GM18517 (cell line): ENCODE measurements around the gene CPA3.

Source experiments
- ATAC-seq: cut with Tn5 transposase; IDR thresholded peaks from one replicate; pipeline ENCODE4 v1.9.1; 2021; ENCODE audit warnings: mild to moderate bottlenecking, moderate library complexity; ENCODE audit not compliant: unreplicated experiment

Gene CPA3, protein sequence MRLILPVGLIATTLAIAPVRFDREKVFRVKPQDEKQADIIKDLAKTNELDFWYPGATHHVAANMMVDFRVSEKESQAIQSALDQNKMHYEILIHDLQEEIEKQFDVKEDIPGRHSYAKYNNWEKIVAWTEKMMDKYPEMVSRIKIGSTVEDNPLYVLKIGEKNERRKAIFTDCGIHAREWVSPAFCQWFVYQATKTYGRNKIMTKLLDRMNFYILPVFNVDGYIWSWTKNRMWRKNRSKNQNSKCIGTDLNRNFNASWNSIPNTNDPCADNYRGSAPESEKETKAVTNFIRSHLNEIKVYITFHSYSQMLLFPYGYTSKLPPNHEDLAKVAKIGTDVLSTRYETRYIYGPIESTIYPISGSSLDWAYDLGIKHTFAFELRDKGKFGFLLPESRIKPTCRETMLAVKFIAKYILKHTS

DNA sequence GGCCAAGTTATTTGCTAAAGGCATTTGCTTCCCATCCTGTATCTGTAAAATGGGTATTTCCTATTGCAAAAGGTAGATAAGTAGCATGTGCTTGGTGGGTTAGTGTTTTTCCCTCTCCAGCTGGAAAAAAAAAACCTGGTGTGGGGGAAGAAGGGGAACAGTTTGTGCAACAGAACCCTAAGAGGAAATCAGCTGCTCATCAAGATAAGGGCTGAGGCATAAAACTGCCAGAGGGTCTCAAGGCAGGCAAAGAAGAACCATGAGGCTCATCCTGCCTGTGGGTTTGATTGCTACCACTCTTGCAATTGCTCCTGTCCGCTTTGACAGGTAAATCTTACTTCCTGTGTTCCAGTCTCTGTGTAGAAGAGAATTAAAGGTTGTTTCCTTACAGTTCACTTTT is at the start of gene CPA3:
CPA3 (plus strand) TSS at position 248 of the 400 bp plus-strand sequence; CDS start at position 260, 12 bp downstream.
- no peak for ATAC-seq

DNA sequence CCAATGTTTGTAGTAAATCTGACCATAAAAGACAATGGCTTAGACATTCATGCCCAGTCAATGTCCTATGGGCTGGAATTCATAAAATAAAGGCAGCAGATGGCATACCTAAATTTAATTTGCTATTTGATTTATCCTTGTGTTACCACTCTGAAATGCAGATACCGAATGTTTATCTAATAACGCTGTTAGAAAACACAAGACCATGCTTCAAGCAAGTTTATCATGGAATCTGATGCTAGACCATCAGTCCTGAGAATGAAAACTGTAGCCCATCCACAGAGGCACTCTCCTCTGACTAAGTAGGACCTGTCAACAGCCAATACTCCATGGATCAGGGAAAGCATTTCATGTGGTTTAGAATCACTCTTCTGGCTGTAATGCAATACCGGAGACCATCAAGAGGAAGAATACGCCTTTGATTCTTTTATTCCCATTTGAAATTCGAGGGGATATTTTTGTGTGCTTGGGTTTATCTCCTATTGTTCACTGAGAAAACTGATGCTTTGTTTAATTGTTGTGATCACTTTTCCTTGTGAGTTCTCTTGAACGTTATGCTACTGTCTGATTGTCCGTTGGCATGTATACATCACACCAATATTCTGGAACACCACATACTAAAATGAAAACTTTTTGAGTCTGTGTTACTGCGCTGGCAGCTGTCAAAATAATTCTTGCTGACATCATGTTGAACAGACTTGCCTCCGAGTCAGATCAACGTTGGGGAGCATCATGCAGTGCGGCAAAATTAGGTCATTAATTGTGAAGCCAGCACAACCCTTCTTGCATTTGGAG is 49.6 kb upstream of the CPA3 start:
- ATAC-seq: no peak

DNA sequence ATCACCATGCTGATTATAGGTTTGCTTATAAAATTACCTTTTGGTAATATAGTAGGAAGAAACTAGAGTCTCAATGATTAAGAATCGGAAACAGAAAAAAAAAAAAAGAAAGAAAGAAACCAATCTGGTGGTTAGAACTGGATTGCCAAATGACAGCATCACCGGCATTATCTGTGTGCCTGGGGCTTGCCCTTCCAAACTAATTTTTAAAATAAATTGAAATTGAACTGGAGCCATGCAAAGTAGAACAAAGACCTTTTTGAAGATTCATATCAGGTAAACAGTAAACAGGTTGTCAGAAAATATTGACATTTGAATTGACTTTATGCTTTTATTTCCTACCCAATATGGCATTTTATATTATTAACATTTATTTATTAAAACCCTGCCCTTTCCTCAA is 48.7 kb upstream of the CPA3 start:
- ATAC-seq: no peak

DNA sequence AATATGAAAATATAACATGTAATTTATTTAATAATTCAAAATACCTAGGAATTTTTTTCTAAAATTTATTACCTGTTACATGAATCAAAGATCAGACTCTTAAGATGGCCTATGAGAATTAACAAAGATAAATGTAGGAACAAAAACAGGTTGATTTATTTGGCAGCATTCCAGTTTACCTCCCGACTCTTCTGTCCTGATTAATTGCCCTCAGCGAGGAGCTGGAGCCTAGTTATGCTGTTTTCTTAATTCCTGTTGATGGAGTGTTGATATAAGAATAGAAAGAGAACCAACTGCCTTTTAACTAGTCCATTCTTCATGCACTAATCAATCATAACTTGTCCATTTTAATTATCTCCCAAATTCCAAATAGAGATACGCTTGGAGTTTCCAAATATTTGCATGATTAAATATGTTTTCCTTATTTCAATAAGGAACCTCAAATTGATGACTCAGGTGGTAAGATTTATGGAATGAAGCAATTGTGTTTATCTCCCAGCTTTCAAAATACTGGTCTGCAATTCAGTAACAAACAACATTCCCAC is 48.0 kb upstream of the CPA3 start:
- ATAC-seq: no peak

DNA sequence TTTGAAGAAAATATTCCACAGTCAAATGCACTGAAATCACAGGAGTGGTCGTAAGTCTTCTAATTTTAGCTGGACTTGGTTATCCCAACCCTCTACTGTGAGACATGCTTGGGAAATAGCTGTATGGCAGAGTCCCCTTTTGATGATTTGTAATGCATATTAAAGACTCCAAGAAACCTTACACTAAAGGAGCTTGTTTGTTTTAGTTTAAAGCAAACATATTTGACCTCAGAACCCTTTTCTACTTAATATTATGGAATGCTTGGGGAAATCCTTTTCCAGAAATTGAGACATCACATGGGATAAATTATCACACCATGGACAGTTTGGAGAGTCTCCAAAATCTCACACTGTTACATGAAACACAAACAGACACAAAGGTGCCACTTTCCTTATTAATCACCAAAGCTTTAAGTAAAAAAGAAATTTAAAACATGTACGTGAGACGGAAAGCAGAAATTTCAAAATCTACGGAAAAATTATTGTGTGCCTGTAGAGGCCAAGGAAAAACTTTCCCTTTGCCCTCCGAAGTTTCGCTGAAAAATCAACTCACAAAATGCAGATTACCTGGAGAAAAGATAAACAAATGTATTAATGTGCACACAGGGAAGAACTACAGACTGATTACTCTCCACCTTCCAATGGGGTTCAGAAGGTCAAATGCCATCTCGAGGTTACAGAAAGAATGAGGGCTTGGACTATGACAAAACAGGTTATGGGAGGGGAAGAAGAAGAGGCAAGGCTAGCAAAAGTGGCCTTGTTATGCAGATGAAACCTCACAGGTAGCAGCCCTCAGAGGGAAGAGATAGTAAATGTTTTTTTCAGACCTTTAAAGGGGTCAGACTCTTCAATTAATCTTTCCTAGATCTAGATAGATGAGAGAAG is 44.5 kb upstream of the CPA3 start:
- no peak for ATAC-seq

DNA sequence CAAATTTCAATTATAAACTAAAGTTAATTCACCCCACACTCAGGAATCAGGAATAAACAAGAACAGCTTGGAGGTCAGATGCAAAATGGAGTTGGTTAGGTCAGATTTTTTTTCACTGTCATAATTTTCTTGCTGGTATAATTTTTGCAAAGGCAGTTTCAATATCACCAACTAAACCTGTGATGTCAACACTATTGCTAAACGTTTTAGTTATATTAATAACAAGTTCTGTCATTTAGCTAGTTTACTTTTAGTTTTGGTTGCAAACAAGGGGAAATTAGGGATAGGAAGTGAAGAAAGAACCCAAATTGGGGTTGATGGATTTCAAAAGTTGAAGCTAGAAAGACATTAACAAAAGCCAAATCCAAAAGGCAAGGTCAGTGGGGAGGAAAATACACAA is 42.1 kb upstream of the CPA3 start:
- no peak for ATAC-seq

DNA sequence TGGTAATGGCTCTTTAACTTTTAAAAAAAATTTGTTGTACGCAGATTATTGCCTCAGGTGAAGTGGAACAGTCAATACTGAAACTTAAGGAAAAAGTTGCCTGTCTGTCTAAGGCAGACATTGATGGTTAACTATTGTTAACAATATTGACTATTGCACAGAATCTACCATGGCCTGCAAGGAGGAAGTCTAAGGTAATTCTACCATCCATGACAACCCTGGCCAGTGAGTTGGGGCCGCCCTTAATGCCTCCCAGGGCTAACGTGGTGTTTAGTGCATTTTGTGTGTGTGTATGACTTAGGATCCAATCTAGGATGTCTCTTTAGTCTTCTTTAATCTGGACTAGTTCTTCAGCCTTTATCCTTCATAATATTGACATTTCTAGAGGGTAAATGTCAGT is 39.6 kb upstream of the CPA3 start:
- no peak for ATAC-seq

DNA sequence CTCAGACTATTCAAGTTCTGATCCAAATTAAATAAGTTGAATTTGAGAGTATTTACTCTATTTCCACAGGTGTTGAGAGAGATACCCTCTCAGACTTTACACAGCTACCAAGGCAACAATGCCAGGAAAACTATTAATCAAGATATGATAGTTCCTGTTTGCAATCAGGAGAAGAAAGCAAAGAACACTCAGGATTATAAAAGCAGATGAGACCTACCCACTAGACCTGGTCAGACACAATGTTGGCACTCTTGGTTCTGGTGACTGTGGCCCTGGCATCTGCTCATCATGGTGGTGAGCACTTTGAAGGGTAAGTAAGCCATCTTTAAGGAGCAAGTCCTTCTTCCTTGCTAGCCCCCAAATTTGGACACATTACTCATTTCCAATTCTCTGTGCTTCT is 37.5 kb upstream of the CPA3 start, which contains the start of gene CPB1:
CPB1 (plus strand) TSS at position 227 of the 400 bp plus-strand sequence; CDS start at position 240, 13 bp downstream.
- no peak for ATAC-seq

DNA sequence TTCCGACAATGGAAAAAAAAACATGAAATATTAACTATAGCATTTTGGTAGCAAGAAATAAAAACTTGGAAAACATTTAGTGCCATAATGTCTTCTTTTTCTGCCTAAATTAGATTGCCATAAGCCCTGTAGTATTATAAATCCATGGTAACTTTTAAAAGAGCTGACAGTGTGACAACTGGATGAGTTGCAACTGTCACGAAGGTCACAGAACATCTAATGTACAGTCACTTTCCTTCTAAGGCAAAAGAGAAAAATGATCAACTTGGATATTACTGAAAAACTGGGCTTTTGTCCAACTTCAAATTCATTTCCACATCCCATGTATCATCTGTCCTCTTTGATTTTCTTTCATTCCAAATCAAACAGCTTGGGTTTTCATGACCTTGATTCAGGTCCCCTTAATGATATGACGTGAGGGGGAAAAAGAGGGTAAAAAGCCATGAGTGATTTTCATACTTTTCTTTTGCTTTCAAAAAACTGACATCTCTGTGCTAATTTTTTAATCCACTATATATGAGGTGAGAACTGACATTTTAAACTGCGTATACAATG is 36.9 kb upstream of the CPA3 start:
- ATAC-seq: no peak

DNA sequence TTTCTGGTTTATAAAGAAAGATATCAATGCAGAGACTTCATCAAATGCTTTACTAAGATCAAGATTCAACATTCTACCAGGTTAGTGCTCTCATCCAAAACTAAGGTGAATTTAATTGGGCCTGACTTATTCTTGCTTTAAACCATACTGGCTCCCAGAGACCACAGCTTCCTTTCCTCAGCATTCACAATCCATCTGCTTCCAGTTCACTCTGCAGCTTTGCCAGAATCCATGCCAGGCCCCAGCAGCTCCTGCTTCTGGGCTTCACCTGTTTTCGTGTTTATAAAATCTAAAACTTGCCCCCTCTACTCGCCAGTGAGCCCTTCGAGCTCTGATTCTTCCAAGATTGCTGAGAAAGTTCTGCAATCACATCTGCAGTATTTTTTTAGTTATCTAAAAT is 35.2 kb upstream of the CPA3 start:
- ATAC-seq: no peak

DNA sequence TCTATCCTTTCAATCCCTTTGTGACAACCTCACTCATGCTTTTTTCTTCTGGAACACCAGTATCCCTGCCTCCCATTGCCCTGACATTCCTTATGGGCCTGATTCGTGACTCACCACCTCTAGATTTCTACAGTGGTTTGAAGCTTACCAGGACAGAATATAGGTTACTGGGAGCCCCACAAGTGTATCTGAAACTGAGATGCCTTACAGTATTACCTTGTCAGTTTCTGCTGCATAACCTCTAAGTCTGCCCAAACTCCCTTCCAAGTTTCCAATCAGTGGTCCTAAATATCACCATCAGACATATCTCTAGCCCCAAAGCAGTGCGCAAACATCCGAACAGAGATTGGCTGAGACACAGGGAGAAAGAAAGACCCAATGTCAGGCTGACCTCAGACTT is 31.9 kb upstream of the CPA3 start:
- no peak for ATAC-seq

DNA sequence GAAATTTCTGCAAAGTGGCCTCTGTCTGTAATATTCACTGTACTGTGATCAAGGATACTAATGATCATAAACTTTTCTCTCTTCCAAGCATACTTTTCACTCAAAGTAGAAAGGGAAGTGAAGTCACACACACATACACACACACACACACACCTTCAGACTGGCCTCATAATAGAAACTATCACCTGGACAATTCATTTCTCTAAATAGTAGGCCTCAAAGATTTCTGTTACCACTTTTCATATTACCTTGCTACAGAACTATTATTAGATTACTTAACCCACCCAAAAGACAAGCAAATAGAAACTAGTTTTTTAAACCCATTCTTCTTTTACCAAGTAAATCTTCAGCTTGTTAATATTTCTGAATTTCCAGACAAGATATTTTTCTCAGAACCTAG is 25.3 kb upstream of the CPA3 start:
- ATAC-seq: peak; percentile 80

DNA sequence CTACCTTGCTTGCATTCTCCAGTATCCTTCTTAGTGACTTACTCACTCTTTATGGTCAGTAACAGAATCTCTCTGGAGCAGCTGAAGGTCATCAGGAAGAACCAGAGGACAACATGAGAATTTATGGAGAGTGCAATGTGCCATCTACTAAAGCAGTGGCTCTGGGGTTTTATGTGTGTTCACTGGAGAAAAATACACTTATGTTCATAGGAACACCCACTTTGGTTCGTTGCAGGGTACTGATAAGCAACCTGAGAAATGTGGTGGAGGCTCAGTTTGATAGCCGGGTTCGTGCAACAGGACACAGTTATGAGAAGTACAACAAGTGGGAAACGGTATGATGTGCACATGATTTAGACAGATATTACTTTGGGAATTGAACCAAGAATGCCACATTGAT is 24.6 kb upstream of the CPA3 start:
- no peak for ATAC-seq

DNA sequence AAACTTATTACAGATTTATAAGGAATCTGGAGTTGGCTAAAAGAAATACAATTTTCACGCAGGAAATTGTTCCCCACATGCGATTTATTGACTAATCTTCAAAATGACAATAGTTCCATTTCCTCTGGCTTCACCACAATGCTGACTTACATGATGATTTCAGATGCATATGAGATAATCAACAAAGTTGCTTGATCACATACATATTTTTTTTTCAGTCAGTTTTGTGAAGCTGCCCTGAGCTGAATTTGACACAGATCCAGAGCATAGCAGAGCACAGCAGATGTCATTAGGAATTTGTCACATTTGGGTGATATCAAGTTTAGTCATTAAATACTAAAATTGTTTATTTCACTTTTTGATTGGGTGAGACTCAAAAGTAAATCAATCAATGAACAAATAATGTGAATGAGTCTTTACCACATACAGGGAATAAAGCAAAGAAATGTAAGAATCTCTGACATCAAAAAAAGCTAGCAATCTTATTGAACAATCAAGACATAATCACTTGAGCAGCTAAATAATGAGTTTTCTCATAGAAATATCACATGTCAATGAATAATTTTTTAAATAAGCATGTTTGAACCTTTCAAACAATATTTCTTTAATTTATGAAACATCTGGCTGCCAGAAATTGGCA is 19.2 kb upstream of the CPA3 start:
- ATAC-seq: no peak

DNA sequence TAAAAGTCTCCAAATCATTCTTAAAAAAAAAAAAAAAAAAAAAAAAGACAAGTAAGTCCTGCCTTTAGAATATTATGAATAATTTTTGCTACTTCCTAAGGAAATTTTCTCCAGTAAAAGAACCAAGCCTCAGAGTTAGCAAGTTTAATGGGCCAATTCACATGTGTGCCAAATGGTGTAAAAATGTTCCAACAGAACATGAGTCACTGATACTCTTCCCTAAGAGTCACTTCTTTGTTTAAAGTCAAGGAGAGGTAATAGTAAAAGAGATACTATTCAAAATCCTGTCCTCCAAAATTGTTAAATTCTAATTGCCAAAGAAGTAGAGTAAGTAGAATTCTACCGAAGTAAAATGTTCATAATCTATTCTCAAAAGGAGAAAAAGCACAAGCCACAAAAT is 17.7 kb upstream of the CPA3 start:
- ATAC-seq: no peak

DNA sequence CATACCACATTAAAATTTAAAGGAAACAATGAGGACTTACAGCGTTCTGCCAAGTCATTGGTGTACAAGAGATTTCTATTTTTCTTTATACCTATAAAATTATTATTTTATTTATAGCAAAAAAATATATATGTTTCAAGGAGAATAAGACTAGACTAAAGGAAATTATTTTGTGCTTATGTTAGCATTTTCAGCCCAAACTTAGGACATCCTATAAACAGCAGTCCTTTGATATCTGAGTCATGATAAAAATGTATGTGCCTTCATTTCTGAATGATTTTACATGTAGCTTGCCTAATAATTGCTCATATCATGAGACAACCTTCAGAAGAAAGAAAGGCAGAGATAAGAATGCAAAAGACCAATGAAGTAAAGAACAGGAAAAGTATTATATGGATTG is 16.7 kb upstream of the CPA3 start:
- no peak for ATAC-seq

DNA sequence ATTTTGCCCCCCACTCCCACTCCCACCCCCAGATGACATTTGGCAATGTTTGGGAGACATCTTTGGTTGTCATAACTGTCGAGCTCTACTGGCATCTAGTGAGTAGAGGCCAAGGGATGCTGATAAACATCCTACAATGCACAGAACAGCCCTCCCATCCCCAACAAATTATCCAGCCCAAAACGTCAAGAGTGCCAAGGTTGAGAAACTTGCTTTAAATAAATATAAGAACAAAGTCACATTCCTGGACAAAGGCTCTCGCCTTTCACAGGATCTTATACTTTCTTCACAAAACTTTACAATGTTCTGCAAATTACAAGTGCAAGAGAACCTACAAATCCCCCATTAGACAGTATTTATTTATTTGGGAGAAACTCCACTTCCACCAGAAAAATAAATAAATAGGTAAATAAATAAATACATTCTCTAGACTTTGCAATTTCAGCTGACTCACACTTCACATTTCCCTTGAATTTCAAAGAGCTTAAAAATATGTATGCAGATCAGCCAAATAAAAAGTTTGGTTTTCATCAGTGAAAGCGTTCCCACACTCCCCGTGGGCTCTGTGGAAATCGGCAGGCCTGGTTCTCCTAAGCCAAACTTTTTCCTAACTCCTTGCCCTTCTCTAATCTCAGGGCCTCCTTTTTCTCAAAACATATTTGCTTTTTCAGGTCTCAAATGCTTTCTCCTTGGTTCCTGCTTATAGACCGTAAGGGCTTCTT is 12.7 kb upstream of the CPA3 start:
- ATAC-seq: no peak

DNA sequence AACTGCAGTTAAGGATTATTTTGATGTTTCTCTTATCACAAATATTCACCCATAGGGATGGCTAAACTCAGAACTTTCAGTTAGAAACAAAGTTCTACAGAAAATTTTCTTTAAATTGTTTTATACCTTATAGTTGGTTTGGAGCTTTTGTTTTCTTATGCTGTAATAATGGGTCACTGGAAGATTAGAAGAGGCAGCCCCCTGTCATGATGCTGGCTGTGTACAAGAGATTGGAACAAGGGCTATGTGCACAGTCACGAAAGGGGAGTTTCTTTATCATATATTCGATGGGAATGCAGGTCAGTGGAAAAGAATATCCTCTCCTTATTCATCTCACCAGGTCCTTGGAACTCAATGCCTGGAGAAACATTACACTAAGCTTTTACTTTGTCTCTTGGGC is 12.0 kb upstream of the CPA3 start:
- ATAC-seq: no peak

DNA sequence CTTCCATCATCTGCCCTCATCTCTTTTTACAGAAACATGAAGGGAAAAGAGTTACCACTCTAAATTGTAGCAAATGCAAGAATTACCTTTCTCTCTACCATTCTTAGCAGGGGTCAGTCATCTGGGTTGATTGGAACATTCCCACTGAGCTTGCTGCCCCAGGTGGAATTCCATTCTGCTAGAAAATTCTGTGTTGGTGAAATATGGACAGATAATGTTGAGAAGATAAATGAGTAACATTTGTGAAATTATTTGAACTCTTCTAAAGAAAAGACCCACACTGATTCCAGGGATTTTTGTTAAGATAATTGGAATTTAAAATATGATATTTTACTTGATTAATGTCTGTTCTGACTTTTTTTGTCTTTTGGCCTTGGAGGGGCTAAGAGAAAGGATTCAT is 11.0 kb upstream of the CPA3 start:
- ATAC-seq: no peak
